HEK293 (cell line): ENCODE data around the gene ECD.
A peak's percentile ranks its signal among the peaks of the same experiment; 100 is the strongest.

Experiments used
- CTCF ChIA-PET: fragments of 350-600 bp; formaldehyde crosslinking; extraction: SDS; loops from one replicate; lab custom pipeline; 2021; ENCODE audit warnings: antibody characterized with exemption; lab: Yijun Ruan, JAX
- POLR2A ChIA-PET: fragments of 300-600 bp; formaldehyde crosslinking; extraction: SDS; loops from one replicate; lab custom pipeline; 2020; ENCODE audit warnings: antibody characterized with exemption, inconsistent platforms; lab: Yijun Ruan, JAX
- H3K27ac ChIP-seq: fragments of 200-500 bp; sonication (Bioruptor generic); 2 replicates; pipeline ENCODE4 v1.5.1; 2014; ENCODE audit warnings: low read depth, low read length, control low read depth, inconsistent platforms; ENCODE audit errors: extremely low read depth
- H3K36me3 ChIP-seq, 2 experiments: fragments of 200-500 bp in 1 of 2; sonication (Bioruptor generic) in 1 of 2; 1 replicate in 1 of 2; 2 replicates in 1 of 2; pipeline ENCODE4 v1.5.1; 2014 to 2017; ENCODE audit warnings: inconsistent platforms in 2 of 2, low read length in 2 of 2; ENCODE audit not compliant: control insufficient read depth in 2 of 2, insufficient read depth in 1 of 2
- H3K4me1 ChIP-seq: fragments of 200-500 bp; sonication (Bioruptor generic); 2 replicates; pipeline ENCODE4 v1.5.1; 2014; ENCODE audit warnings: mild to moderate bottlenecking, low read length, inconsistent platforms; ENCODE audit not compliant: control insufficient read depth, insufficient read depth
- H3K4me3 ChIP-seq: 2 replicates; pipeline ENCODE4 v1.5.1; 2011; ENCODE audit warnings: low read depth, mild to moderate bottlenecking, control low read depth, low read length, moderate library complexity
- H3K9me3 ChIP-seq: fragments of 200-500 bp; sonication (Bioruptor generic); 2 replicates; pipeline ENCODE4 v1.5.1; 2014; ENCODE audit warnings: low read depth, low read length, inconsistent platforms; ENCODE audit not compliant: control insufficient read depth, insufficient read depth
- GLIS2 ChIP-seq: fragments of 450-650 bp; formaldehyde crosslinking; IDR thresholded peaks from 2 replicates; pipeline ENCODE4 v1.5.1; 2016; ENCODE audit warnings: missing biosample characterization, missing genetic modification characterization
- KLF16 ChIP-seq: fragments of 450-650 bp; formaldehyde crosslinking; IDR thresholded peaks from 2 replicates; pipeline ENCODE4 v1.5.1; 2017; ENCODE audit warnings: missing biosample characterization, missing genetic modification characterization
- MEIS1 ChIP-seq: sonication (generic); formaldehyde crosslinking; IDR thresholded peaks from 2 replicates; pipeline ENCODE4 v1.8.1; 2022; ENCODE audit warnings: missing genetic modification reagents, mild to moderate bottlenecking, borderline replicate concordance
- REPIN1 ChIP-seq: fragments of 450-650 bp; formaldehyde crosslinking; IDR thresholded peaks from 2 replicates; pipeline ENCODE4 v1.5.1; 2017; ENCODE audit warnings: missing biosample characterization, missing genetic modification characterization, low read depth
- TCF7L2 ChIP-seq: IDR thresholded peaks from 2 replicates; pipeline ENCODE4 v1.6.1; 2011; ENCODE audit warnings: low read depth, mild to moderate bottlenecking, inconsistent platforms, low read length, moderate library complexity, borderline replicate concordance
- YY1 ChIP-seq: fragments of 450-650 bp; formaldehyde crosslinking; IDR thresholded peaks from 2 replicates; pipeline ENCODE4 v1.5.1; 2018; ENCODE audit warnings: missing biosample characterization, missing genetic modification characterization
- YY2 ChIP-seq: fragments of 450-650 bp; formaldehyde crosslinking; IDR thresholded peaks from 2 replicates; pipeline ENCODE4 v1.5.1; 2016; ENCODE audit warnings: missing biosample characterization, missing genetic modification characterization
- ZFHX2 ChIP-seq: fragments of 450-650 bp; formaldehyde crosslinking; conservative IDR thresholded peaks from 2 replicates; pipeline ENCODE4 v1.5.1; 2016; ENCODE audit warnings: missing biosample characterization, missing genetic modification characterization
- ZFP3 ChIP-seq: fragments of 450-650 bp; formaldehyde crosslinking; IDR thresholded peaks from 2 replicates; pipeline ENCODE4 v1.5.1; 2016; ENCODE audit warnings: low read depth, missing biosample characterization, missing genetic modification characterization
- ZNF10 ChIP-seq: fragments of 450-650 bp; formaldehyde crosslinking; IDR thresholded peaks from 2 replicates; pipeline ENCODE4 v1.5.1; 2017; ENCODE audit warnings: missing biosample characterization, missing genetic modification characterization
- ZNF112 ChIP-seq: fragments of 450-650 bp; formaldehyde crosslinking; IDR thresholded peaks from 2 replicates; pipeline ENCODE4 v1.5.0; 2017; ENCODE audit warnings: missing biosample characterization, missing genetic modification characterization
- ZNF114 ChIP-seq: fragments of 450-650 bp; formaldehyde crosslinking; IDR thresholded peaks from 2 replicates; pipeline ENCODE4 v1.5.0; 2017; ENCODE audit warnings: missing biosample characterization, missing genetic modification characterization
- ZNF121 ChIP-seq: fragments of 450-650 bp; formaldehyde crosslinking; IDR thresholded peaks from 2 replicates; pipeline ENCODE4 v1.5.1; 2016; ENCODE audit warnings: missing biosample characterization, missing genetic modification characterization
- ZNF140 ChIP-seq: fragments of 450-650 bp; formaldehyde crosslinking; IDR thresholded peaks from 2 replicates; pipeline ENCODE4 v1.5.1; 2016; ENCODE audit warnings: missing biosample characterization, missing genetic modification characterization
- ZNF354C ChIP-seq: fragments of 450-650 bp; formaldehyde crosslinking; IDR thresholded peaks from 2 replicates; pipeline ENCODE4 v1.5.1; 2016; ENCODE audit warnings: missing biosample characterization, missing genetic modification characterization, low read depth, borderline replicate concordance
- ZNF366 ChIP-seq: fragments of 450-650 bp; formaldehyde crosslinking; conservative IDR thresholded peaks from 2 replicates; pipeline ENCODE4 v1.5.1; 2016; ENCODE audit warnings: missing biosample characterization, missing genetic modification characterization
- ZNF391 ChIP-seq: fragments of 450-650 bp; formaldehyde crosslinking; IDR thresholded peaks from 2 replicates; pipeline ENCODE4 v1.5.1; 2016; ENCODE audit warnings: low read depth, missing biosample characterization, missing genetic modification characterization, borderline replicate concordance
- ZNF426 ChIP-seq: fragments of 450-650 bp; formaldehyde crosslinking; IDR thresholded peaks from 2 replicates; pipeline ENCODE4 v1.5.1; 2017; ENCODE audit warnings: missing biosample characterization, missing genetic modification characterization, mild to moderate bottlenecking, inconsistent platforms, moderate library complexity
- ZNF544 ChIP-seq: fragments of 450-650 bp; formaldehyde crosslinking; IDR thresholded peaks from 2 replicates; pipeline ENCODE4 v1.5.0; 2017; ENCODE audit warnings: missing biosample characterization, missing genetic modification characterization
- ZNF777 ChIP-seq: fragments of 450-650 bp; formaldehyde crosslinking; IDR thresholded peaks from 2 replicates; pipeline ENCODE4 v1.5.1; 2017; ENCODE audit warnings: missing biosample characterization, missing genetic modification characterization, borderline replicate concordance
- ZNF830 ChIP-seq: fragments of 450-650 bp; IDR thresholded peaks from 2 replicates; pipeline ENCODE4 v1.5.0; 2018; ENCODE audit warnings: missing biosample characterization, missing genetic modification characterization, low read depth, mild to moderate bottlenecking, moderate library complexity
- TF ChIP-seq, protein P1 (sequence below): IDR thresholded peaks from 2 replicates; pipeline ENCODE4 v1.6.1; 2011; ENCODE audit warnings: mild to moderate bottlenecking, low read depth, low read length, borderline replicate concordance
- TF ChIP-seq, protein P2 (sequence below): fragments of 450-650 bp; formaldehyde crosslinking; IDR thresholded peaks from 2 replicates; pipeline ENCODE4 v1.5.1; 2017; ENCODE audit warnings: missing biosample characterization, mild to moderate bottlenecking, missing genetic modification characterization, moderate library complexity
- TF ChIP-seq, protein P3 (sequence below): sonication (generic); formaldehyde crosslinking; IDR thresholded peaks from 2 replicates; pipeline ENCODE4 v1.8.1; 2022; ENCODE audit warnings: mild to moderate bottlenecking, moderate library complexity, missing genetic modification reagents
- TF ChIP-seq, protein P4 (sequence below): fragments of 450-650 bp; formaldehyde crosslinking; IDR thresholded peaks from 2 replicates; pipeline ENCODE4 v1.5.0; 2017; ENCODE audit warnings: missing biosample characterization, missing genetic modification characterization, borderline replicate concordance
- TF ChIP-seq, protein P5 (sequence below): fragments of 450-650 bp; formaldehyde crosslinking; IDR thresholded peaks from 2 replicates; pipeline ENCODE4 v1.5.1; 2016; ENCODE audit warnings: missing biosample characterization, missing genetic modification characterization

The ECD gene

DNA sequence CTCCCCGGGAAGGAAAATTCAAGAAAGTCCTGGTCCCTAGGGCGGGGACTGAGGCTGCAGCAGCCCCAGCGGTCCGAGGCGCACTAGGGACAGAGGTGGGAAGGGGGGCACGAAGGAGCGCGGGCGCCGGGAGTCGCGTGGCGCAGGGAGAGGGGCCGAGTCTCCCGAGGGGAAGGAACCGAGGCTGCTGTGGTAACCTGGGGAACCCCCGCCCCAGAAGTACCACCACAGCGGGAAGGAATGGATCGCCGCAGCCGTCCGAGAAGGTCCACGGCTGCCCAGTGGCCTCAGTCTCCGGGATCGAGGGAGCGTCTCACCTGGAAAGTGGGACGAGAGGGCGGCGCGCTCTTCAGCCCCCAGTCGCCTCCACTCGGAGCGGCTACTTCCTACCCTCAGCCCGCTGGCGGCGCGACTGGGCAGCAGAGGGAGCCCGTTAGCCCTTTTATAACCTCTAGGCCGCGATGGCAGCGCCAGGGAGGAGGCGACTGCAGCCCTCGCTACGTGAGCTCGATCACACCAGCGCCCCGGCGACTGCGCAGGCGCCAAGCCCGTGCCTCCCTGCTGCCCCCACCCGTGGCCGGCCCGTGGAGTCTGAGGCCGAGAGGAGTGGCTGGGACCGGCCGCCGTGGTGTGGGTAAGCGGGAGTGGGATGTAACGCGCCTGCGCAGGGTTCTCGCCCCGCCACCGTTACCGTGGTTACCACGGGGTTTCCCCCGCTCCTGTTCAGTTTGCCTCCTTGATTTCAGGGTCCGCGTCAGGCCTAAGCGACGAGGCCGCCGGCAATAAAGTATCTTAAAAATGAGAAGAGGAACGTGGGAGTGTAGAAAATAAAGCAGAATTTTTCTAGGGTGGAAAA lies 71.1 kb downstream of the ECD start, which contains the start of gene P4HA1:
P4HA1 (minus strand) TSS at position 418 of the 856 bp plus-strand sequence. CDS start 21,983 bp downstream, outside the sequence.
- ChIA-PET CTCF (interaction anchor here (0.6 to 4.2 kb wide), 11 partner anchors 14 to 122 kb away, joined by 3 to 40 read pairs (median 4); partner anchors contain the start of gene NUDT13), POLR2A (interaction anchor here (0.6 to 2.9 kb wide), 28 partner anchors 10 to 875 kb away, joined by 3 to 52 read pairs (median 4); partner anchors contain the start of genes DNAJB12, DNAJC9, ECD and FAM149B1)
- no peaks in the 10 kb centered on the region; the same call in 1 of the 2 replicates for H3K4me1 ChIP-seq
- H3K36me3 ChIP-seq: peaks cover 0 to 3% of the 10 kb centered on the region in 2 experiments; a peak in 2 of 3 replicates
- peak within 1 kb of the TSS; percentile 82 for H3K4me3 ChIP-seq
- H3K9me3 ChIP-seq: no peaks in the 10 kb centered on the region
- H3K27ac ChIP-seq: peak within 1 kb of the TSS; percentile 90
- TF ChIP-seq ZFP3 (no peak), ZNF366 (tag by site-specific recombination) (peak; percentile 94), KLF16 (peak; percentile 79), ZNF140 (tag by site-specific recombination) (no peak), ZNF391 (tag by site-specific recombination) (peak; percentile 84), ZNF426 (tag by site-specific recombination) (no peak), YY1 (no peak; the same call in 1 of the 2 replicates), ZNF112 (tag by site-specific recombination) (no peak), REPIN1 (tag by site-specific recombination) (0 out of 2 replicates have a peak, but pooled peaks have one; percentile 32), GLIS2 (tag by site-specific recombination) (peak; percentile 68), YY2 (tag by site-specific recombination) (peak; percentile 66), TCF7L2 (no peak), MEIS1 (no peak), ZNF777 (tag by site-specific recombination) (peak; percentile 67; the same call in 1 of the 2 replicates), ZNF121 (tag by site-specific recombination) (0 out of 2 replicates have a peak, but pooled peaks have one; percentile 66), ZNF10 (no peak), ZFHX2 (peak; percentile 82), ZNF830 (tag by site-specific recombination) (no peak), ZNF354C (tag by site-specific recombination) (no peak), ZNF544 (no peak), ZNF114 (no peak)
- TF ChIP-seq, protein P1, sequence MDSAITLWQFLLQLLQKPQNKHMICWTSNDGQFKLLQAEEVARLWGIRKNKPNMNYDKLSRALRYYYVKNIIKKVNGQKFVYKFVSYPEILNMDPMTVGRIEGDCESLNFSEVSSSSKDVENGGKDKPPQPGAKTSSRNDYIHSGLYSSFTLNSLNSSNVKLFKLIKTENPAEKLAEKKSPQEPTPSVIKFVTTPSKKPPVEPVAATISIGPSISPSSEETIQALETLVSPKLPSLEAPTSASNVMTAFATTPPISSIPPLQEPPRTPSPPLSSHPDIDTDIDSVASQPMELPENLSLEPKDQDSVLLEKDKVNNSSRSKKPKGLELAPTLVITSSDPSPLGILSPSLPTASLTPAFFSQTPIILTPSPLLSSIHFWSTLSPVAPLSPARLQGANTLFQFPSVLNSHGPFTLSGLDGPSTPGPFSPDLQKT: no peak
- TF ChIP-seq, protein P2, sequence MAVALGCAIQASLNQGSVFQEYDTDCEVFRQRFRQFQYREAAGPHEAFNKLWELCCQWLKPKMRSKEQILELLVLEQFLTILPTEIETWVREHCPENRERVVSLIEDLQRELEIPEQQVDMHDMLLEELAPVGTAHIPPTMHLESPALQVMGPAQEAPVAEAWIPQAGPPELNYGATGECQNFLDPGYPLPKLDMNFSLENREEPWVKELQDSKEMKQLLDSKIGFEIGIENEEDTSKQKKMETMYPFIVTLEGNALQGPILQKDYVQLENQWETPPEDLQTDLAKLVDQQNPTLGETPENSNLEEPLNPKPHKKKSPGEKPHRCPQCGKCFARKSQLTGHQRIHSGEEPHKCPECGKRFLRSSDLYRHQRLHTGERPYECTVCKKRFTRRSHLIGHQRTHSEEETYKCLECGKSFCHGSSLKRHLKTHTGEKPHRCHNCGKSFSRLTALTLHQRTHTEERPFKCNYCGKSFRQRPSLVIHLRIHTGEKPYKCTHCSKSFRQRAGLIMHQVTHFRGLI (tag by site-specific recombination): no peak; the same call in 1 of the 2 replicates
- TF ChIP-seq, protein P3, sequence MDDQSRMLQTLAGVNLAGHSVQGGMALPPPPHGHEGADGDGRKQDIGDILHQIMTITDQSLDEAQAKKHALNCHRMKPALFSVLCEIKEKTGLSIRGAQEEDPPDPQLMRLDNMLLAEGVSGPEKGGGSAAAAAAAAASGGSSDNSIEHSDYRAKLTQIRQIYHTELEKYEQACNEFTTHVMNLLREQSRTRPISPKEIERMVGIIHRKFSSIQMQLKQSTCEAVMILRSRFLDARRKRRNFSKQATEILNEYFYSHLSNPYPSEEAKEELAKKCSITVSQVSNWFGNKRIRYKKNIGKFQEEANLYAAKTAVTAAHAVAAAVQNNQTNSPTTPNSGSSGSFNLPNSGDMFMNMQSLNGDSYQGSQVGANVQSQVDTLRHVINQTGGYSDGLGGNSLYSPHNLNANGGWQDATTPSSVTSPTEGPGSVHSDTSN: 0 out of 2 replicates have a peak, but pooled peaks have one; percentile 32
- TF ChIP-seq, protein P4, sequence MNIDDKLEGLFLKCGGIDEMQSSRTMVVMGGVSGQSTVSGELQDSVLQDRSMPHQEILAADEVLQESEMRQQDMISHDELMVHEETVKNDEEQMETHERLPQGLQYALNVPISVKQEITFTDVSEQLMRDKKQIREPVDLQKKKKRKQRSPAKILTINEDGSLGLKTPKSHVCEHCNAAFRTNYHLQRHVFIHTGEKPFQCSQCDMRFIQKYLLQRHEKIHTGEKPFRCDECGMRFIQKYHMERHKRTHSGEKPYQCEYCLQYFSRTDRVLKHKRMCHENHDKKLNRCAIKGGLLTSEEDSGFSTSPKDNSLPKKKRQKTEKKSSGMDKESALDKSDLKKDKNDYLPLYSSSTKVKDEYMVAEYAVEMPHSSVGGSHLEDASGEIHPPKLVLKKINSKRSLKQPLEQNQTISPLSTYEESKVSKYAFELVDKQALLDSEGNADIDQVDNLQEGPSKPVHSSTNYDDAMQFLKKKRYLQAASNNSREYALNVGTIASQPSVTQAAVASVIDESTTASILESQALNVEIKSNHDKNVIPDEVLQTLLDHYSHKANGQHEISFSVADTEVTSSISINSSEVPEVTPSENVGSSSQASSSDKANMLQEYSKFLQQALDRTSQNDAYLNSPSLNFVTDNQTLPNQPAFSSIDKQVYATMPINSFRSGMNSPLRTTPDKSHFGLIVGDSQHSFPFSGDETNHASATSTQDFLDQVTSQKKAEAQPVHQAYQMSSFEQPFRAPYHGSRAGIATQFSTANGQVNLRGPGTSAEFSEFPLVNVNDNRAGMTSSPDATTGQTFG: no peak
- TF ChIP-seq, protein P5, sequence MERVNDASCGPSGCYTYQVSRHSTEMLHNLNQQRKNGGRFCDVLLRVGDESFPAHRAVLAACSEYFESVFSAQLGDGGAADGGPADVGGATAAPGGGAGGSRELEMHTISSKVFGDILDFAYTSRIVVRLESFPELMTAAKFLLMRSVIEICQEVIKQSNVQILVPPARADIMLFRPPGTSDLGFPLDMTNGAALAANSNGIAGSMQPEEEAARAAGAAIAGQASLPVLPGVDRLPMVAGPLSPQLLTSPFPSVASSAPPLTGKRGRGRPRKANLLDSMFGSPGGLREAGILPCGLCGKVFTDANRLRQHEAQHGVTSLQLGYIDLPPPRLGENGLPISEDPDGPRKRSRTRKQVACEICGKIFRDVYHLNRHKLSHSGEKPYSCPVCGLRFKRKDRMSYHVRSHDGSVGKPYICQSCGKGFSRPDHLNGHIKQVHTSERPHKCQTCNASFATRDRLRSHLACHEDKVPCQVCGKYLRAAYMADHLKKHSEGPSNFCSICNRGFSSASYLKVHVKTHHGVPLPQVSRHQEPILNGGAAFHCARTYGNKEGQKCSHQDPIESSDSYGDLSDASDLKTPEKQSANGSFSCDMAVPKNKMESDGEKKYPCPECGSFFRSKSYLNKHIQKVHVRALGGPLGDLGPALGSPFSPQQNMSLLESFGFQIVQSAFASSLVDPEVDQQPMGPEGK (tag by site-specific recombination): peak; percentile 98
